Neural progenitor cell (in vitro differentiated cells): Measurements from ENCODE around the gene RBM6. TPM values are rescaled to one million over a fixed set of nuclear protein-coding genes. Genes with fewer than 3 reads are reported as not detected.

Source experiments
- DNase-seq: peaks from one replicate; pipeline ENCODE4 v3.0.0-alpha.2; 2016; ENCODE audit warnings: low spot score
- H2AFZ ChIP-seq: fragments of 200-600 bp; sonication (generic); replicated peaks from 2 replicates; pipeline ENCODE4 v1.6.1; 2016; ENCODE audit warnings: antibody characterized with exemption
- H3F3A ChIP-seq: fragments of 200-600 bp; sonication (generic); 2 replicates; pipeline ENCODE4 v1.6.1; 2016; ENCODE audit warnings: antibody characterized with exemption, low read depth
- H3K27ac ChIP-seq: fragments of 200-600 bp; sonication (generic); 2 replicates; pipeline ENCODE4 v1.5.1; 2016; ENCODE audit warnings: mild to moderate bottlenecking
- H3K27me3 ChIP-seq: fragments of 200-600 bp; sonication (generic); 2 replicates; pipeline ENCODE4 v1.6.1; 2016; ENCODE audit warnings: mild to moderate bottlenecking, moderate library complexity
- H3K36me3 ChIP-seq: fragments of 200-600 bp; sonication (generic); 2 replicates; pipeline ENCODE4 v1.5.1; 2016
- H3K4me1 ChIP-seq: fragments of 200-600 bp; sonication (generic); 2 replicates; pipeline ENCODE4 v1.6.1; 2016; ENCODE audit warnings: mixed run types
- H3K4me2 ChIP-seq: fragments of 200-600 bp; sonication (generic); 2 replicates; pipeline ENCODE4 v1.6.1; 2016
- H3K4me3 ChIP-seq: fragments of 200-600 bp; sonication (generic); 2 replicates; pipeline ENCODE4 v1.5.1; 2016
- H3K79me2 ChIP-seq: fragments of 200-600 bp; sonication (generic); 2 replicates; pipeline ENCODE4 v1.6.1; 2016; ENCODE audit warnings: low read depth
- H3K9ac ChIP-seq: fragments of 200-600 bp; sonication (generic); 2 replicates; pipeline ENCODE4 v1.6.1; 2016
- H3K9me3 ChIP-seq: fragments of 200-600 bp; sonication (generic); 2 replicates; pipeline ENCODE4 v1.5.1; 2016; ENCODE audit warnings: low read depth
- H4K20me1 ChIP-seq: fragments of 200-600 bp; sonication (generic); 2 replicates; pipeline ENCODE4 v1.6.1; 2016; ENCODE audit warnings: low read depth
- H3K27ac Mint-ChIP-seq: 3 replicates; pipeline ENCODE4 v1.8.0; 2021; ENCODE audit warnings: mixed read lengths
- H3K27me3 Mint-ChIP-seq: 2 replicates; pipeline ENCODE4 v1.8.0; 2022; ENCODE audit warnings: low read depth, mild to moderate bottlenecking, inconsistent platforms, moderate library complexity, mixed read lengths; ENCODE audit not compliant: insufficient read depth
- H3K36me3 Mint-ChIP-seq: 3 replicates; pipeline ENCODE4 v1.8.0; 2021; ENCODE audit warnings: mixed read lengths
- H3K4me1 Mint-ChIP-seq: 3 replicates; pipeline ENCODE4 v1.8.0; 2021; ENCODE audit warnings: mixed read lengths
- H3K4me3 Mint-ChIP-seq: 3 replicates; pipeline ENCODE4 v1.8.0; 2021; ENCODE audit warnings: mild to moderate bottlenecking, moderate library complexity, mixed read lengths
- H3K9me3 Mint-ChIP-seq: 3 replicates; pipeline ENCODE4 v1.8.0; 2020; ENCODE audit warnings: mixed read lengths
- EZH2 ChIP-seq: fragments of 200-600 bp; sonication (generic); IDR thresholded peaks from 2 replicates; pipeline ENCODE4 v1.6.1; 2017; ENCODE audit warnings: antibody characterized with exemption, mild to moderate bottlenecking, moderate library complexity
- EZH2phosphoT487 ChIP-seq: fragments of 200-600 bp; sonication (generic); IDR thresholded peaks from 2 replicates; pipeline ENCODE4 v1.6.1; 2017; ENCODE audit warnings: antibody characterized with exemption
- total RNA-seq: library from RNA; depleted of rRNA; stranded (reverse); fragments of >200 nt; gene quantifications from 2 replicates; pipeline ENCODE4 v1.2.3, GENCODE V29; 2015; ENCODE audit warnings: low replicate concordance
- TF ChIP-seq, protein P1 (sequence below): fragments of 200-600 bp; sonication (generic); IDR thresholded peaks from 2 replicates; pipeline ENCODE4 v1.5.1; 2017; ENCODE audit warnings: antibody characterized with exemption, mild to moderate bottlenecking

RBM6 gene
- total RNA-seq, 1 donor from 2014 or later: 170 TPM

DNA sequence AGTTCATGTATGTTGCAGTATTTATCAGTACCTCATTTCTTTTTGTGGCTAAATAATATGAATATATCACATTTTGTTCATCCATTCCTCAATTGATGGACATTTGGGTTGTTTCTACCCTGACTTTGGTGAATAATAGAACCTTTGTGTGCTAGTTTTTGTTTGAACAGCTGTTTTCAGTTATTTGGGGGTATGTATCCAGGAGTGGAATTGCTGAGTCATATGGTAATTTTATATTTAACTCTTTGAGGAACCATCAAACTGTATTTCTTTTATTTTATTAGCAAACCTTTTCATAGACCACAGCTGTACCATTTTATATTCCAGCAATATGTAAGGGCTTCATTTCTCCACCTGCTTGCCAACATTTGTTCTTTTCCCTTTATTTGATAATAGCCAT lies 110.4 kb downstream of the RBM6 start:
- no peaks in the 10 kb centered on the region for H3K4me1 ChIP-seq
- no peaks in the 10 kb centered on the region for H3K36me3 ChIP-seq
- DNase-seq: no peak
- no peaks in the 10 kb centered on the region for H3K27me3 ChIP-seq
- peaks cover 10% of the 10 kb centered on the region for H4K20me1 ChIP-seq
- no peak overlapping the region for H3K4me3 Mint-ChIP-seq
- peaks cover 35% of the 10 kb centered on the region for H3K36me3 Mint-ChIP-seq
- H3K9me3 ChIP-seq: no peaks in the 10 kb centered on the region
- no peak overlapping the region for H3K27ac Mint-ChIP-seq
- no peak overlapping the region for H3K4me3 ChIP-seq
- H3F3A ChIP-seq: no peaks in the 10 kb centered on the region
- H3K4me2 ChIP-seq: no peak overlapping the region
- H3K27me3 Mint-ChIP-seq: peaks cover 1% of the 10 kb centered on the region
- no peaks in the 10 kb centered on the region for H3K9me3 Mint-ChIP-seq
- no peak for TF ChIP-seq EZH2phosphoT487
- no peak for TF ChIP-seq EZH2
- TF ChIP-seq, protein P1, sequence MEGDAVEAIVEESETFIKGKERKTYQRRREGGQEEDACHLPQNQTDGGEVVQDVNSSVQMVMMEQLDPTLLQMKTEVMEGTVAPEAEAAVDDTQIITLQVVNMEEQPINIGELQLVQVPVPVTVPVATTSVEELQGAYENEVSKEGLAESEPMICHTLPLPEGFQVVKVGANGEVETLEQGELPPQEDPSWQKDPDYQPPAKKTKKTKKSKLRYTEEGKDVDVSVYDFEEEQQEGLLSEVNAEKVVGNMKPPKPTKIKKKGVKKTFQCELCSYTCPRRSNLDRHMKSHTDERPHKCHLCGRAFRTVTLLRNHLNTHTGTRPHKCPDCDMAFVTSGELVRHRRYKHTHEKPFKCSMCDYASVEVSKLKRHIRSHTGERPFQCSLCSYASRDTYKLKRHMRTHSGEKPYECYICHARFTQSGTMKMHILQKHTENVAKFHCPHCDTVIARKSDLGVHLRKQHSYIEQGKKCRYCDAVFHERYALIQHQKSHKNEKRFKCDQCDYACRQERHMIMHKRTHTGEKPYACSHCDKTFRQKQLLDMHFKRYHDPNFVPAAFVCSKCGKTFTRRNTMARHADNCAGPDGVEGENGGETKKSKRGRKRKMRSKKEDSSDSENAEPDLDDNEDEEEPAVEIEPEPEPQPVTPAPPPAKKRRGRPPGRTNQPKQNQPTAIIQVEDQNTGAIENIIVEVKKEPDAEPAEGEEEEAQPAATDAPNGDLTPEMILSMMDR: no peak
- no peak overlapping the region for H3K9ac ChIP-seq
- H2AFZ ChIP-seq: no peak overlapping the region
- H3K79me2 ChIP-seq: no peaks in the 10 kb centered on the region
- H3K27ac ChIP-seq: no peak overlapping the region
- H3K4me1 Mint-ChIP-seq: no peaks in the 10 kb centered on the region

DNA sequence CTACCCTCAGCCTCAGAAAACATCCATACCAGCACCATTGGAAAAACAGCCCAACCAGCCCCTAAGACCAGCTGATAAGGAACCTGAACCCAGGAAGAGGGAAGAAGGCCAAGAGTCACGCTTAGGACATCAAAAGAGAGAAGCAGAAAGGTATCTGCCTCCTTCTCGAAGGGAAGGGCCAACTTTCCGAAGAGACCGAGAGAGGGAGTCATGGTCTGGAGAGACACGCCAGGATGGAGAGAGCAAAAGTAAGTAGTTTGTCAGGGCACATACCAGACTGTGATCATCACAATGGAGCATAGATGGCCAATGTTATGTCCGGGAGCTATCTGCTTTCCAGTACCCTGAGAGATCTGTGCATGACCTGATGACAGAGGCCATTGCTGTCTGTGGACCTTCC lies 117.8 kb downstream of the RBM6 start:
- TF ChIP-seq EZH2 (no peak), EZH2phosphoT487 (no peak)
- TF ChIP-seq, protein P1: no peak
- no peak for DNase-seq
- peaks cover 2% of the 10 kb centered on the region for H3K27me3 Mint-ChIP-seq
- no peak overlapping the region for H3K4me3 ChIP-seq
- H3K4me1 ChIP-seq: no peaks in the 10 kb centered on the region
- H3K9me3 ChIP-seq: no peaks in the 10 kb centered on the region
- H2AFZ ChIP-seq: no peak overlapping the region
- no peak overlapping the region for H3K9ac ChIP-seq
- no peak overlapping the region for H3K27ac ChIP-seq
- no peaks in the 10 kb centered on the region for H3K79me2 ChIP-seq
- H3K36me3 ChIP-seq: peaks cover 24% of the 10 kb centered on the region
- H3K27ac Mint-ChIP-seq: no peak overlapping the region
- no peaks in the 10 kb centered on the region for H3K27me3 ChIP-seq
- H4K20me1 ChIP-seq: no peaks in the 10 kb centered on the region
- H3K4me2 ChIP-seq: no peak overlapping the region
- H3K9me3 Mint-ChIP-seq: no peaks in the 10 kb centered on the region
- H3F3A ChIP-seq: no peaks in the 10 kb centered on the region
- peaks cover 50% of the 10 kb centered on the region for H3K36me3 Mint-ChIP-seq
- H3K4me1 Mint-ChIP-seq: no peaks in the 10 kb centered on the region
- H3K4me3 Mint-ChIP-seq: no peak overlapping the region

DNA sequence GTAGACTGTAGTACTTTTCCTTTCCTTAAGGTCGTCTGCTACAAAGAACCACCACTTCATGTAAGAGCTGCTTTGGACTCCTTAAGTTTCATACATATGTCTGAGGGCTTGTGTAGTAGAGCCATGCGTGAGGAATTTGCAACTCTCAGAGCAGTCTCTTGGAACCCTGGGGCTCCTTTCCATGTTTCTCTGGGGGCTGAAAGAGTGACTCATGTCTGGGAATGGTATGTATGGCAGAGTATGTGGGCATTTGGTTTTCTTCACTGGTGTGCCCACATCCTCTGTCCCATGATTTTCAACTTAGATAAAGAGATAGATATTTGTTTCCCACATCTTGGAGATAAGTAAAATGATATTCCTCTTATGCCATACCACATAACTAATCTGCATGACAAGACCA lies 128.2 kb downstream of the RBM6 start:
- Histone ChIP-seq H3K4me3 (no peak overlapping the region), H3F3A (no peaks in the 10 kb centered on the region), H2AFZ (no peak overlapping the region), H3K79me2 (no peaks in the 10 kb centered on the region), H3K4me2 (no peak overlapping the region), H3K9ac (no peak overlapping the region), H3K4me1 (no peaks in the 10 kb centered on the region), H3K9me3 (no peaks in the 10 kb centered on the region), H3K36me3 (peaks cover 15% of the 10 kb centered on the region), H3K27ac (no peak overlapping the region), H4K20me1 (no peaks in the 10 kb centered on the region), H3K27me3 (no peaks in the 10 kb centered on the region)
- Mint-ChIP-seq H3K36me3 (peaks cover 46% of the 10 kb centered on the region), H3K9me3 (no peaks in the 10 kb centered on the region), H3K27me3 (peaks cover 2% of the 10 kb centered on the region), H3K4me3 (no peak overlapping the region), H3K4me1 (no peaks in the 10 kb centered on the region), H3K27ac (no peak overlapping the region)
- DNase-seq: no peak
- no peak for TF ChIP-seq EZH2phosphoT487
- TF ChIP-seq, protein P1: no peak
- TF ChIP-seq EZH2: no peak
